Type B pancreatic cell (in vitro differentiated cells): ENCODE measurements around the gene PTPRO. TPM values are rescaled to one million over a fixed set of nuclear protein-coding genes. Genes with fewer than 3 reads are reported as not detected.

ENCODE experiments used
- DNase-seq: peaks from one replicate; pipeline ENCODE4 v3.0.0; 2021; ENCODE audit warnings: mixed read lengths; ENCODE audit not compliant: unreplicated experiment; ENCODE audit errors: extremely low spot score
- H3K27ac Mint-ChIP-seq: 2 replicates; pipeline ENCODE4 v1.8.0; 2021; ENCODE audit warnings: mild to moderate bottlenecking, mixed read lengths
- H3K27me3 Mint-ChIP-seq: 2 replicates; pipeline ENCODE4 v1.8.0; 2021; ENCODE audit warnings: mixed read lengths
- H3K36me3 Mint-ChIP-seq: 2 replicates; pipeline ENCODE4 v1.8.0; 2021; ENCODE audit warnings: mixed read lengths
- H3K4me1 Mint-ChIP-seq: one replicate; pipeline ENCODE4 v1.8.0; 2021; ENCODE audit warnings: mixed read lengths; ENCODE audit not compliant: unreplicated experiment
- H3K4me3 Mint-ChIP-seq: 2 replicates; pipeline ENCODE4 v1.8.0; 2021; ENCODE audit warnings: mild to moderate bottlenecking, mixed read lengths
- H3K9me3 Mint-ChIP-seq: 2 replicates; pipeline ENCODE4 v1.8.0; 2021; ENCODE audit warnings: mixed read lengths
- total RNA-seq: library from RNA; stranded (reverse); gene quantifications from 2 replicates; pipeline ENCODE4 v1.2.1, GENCODE V29; 2021; ENCODE audit warnings: low replicate concordance
- TF ChIP-seq, protein P1 (sequence below): fragments of 200-600 bp; sonication (generic); conservative IDR thresholded peaks from 2 replicates; pipeline ENCODE4 v1.5.0; 2021; ENCODE audit warnings: antibody characterized with exemption, mild to moderate bottlenecking

The PTPRO gene
- total RNA-seq, 1 donor from 2014 or later, result 7.8 TPM

DNA sequence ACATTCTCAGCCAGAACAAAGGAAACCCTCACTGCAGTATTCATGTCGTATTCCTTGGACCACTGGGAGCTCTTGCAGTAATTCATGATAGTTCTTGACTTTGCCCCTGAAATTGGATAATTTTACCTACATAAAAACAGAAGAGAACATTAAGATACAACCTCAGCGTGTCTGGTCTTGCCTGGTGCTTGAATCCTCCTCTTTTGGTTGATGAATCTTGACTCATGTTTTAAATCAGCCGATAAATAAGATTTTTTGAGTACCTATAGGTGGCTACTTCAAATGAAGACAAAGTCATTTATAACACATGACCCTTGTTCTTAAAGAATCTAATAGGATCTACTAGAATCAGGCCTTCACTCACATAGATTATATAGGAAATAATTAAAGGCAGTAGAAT lies 221.0 kb downstream of the PTPRO start:
- Mint-ChIP-seq H3K4me3 (no peak overlapping the region), H3K9me3 (no peaks in the 10 kb centered on the region), H3K4me1 (peaks cover 3% of the 10 kb centered on the region), H3K27me3 (peaks cover 3% of the 10 kb centered on the region), H3K27ac (no peak overlapping the region), H3K36me3 (peaks cover 6% of the 10 kb centered on the region)
- TF ChIP-seq, protein P1, sequence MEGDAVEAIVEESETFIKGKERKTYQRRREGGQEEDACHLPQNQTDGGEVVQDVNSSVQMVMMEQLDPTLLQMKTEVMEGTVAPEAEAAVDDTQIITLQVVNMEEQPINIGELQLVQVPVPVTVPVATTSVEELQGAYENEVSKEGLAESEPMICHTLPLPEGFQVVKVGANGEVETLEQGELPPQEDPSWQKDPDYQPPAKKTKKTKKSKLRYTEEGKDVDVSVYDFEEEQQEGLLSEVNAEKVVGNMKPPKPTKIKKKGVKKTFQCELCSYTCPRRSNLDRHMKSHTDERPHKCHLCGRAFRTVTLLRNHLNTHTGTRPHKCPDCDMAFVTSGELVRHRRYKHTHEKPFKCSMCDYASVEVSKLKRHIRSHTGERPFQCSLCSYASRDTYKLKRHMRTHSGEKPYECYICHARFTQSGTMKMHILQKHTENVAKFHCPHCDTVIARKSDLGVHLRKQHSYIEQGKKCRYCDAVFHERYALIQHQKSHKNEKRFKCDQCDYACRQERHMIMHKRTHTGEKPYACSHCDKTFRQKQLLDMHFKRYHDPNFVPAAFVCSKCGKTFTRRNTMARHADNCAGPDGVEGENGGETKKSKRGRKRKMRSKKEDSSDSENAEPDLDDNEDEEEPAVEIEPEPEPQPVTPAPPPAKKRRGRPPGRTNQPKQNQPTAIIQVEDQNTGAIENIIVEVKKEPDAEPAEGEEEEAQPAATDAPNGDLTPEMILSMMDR, result no peak
- DNase-seq, result no peak

DNA sequence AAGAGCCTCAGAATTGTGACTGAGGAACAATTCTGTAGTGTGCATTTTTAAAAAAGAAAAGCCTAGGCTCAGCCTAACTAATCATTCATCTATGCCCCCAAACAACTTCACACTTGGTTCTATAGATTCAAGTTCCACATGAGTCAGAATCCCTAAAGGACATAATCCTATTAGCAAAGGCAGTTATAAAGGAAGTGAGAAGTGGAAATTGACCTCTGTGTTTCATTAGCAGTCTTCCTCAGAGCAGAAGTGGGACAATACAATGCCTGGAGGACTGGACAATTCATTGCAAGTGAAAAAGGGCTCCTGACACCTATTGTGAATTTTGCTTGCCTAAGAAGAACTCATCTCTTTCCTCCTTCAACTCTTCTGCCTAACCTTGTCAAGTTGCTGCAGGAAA lies 222.3 kb downstream of the PTPRO start:
- Mint-ChIP-seq H3K27ac (no peak overlapping the region), H3K36me3 (peaks cover 12% of the 10 kb centered on the region), H3K4me3 (no peak overlapping the region), H3K9me3 (no peaks in the 10 kb centered on the region), H3K4me1 (peaks cover 3% of the 10 kb centered on the region), H3K27me3 (peaks cover 3% of the 10 kb centered on the region)
- TF ChIP-seq, protein P1, result no peak
- no peak for DNase-seq

DNA sequence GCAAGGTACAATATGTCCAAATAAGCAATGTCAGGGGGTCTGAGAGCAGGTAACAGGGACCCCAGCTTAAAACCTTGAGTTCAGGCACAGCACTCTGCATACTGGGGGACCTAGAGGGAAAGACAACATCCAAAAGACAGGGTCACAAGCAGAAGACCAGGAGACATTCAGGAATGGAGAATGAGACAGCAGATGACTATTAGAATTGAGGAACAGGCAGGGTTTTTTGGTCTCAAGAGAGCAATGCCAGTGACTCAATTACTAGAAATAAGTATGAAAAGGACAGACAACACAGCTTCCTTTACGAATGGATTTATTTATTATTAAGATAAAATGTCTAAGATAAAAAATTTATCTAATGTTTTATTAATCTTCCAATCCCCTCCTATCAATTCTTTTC lies 223.0 kb downstream of the PTPRO start:
- H3K27me3 Mint-ChIP-seq, result peaks cover 3% of the 10 kb centered on the region
- DNase-seq, result no peak
- H3K27ac Mint-ChIP-seq, result no peak overlapping the region
- H3K36me3 Mint-ChIP-seq, result peaks cover 12% of the 10 kb centered on the region
- no peak overlapping the region for H3K4me3 Mint-ChIP-seq
- H3K9me3 Mint-ChIP-seq, result no peaks in the 10 kb centered on the region
- TF ChIP-seq, protein P1, result no peak
- H3K4me1 Mint-ChIP-seq, result peaks cover 3% of the 10 kb centered on the region

DNA sequence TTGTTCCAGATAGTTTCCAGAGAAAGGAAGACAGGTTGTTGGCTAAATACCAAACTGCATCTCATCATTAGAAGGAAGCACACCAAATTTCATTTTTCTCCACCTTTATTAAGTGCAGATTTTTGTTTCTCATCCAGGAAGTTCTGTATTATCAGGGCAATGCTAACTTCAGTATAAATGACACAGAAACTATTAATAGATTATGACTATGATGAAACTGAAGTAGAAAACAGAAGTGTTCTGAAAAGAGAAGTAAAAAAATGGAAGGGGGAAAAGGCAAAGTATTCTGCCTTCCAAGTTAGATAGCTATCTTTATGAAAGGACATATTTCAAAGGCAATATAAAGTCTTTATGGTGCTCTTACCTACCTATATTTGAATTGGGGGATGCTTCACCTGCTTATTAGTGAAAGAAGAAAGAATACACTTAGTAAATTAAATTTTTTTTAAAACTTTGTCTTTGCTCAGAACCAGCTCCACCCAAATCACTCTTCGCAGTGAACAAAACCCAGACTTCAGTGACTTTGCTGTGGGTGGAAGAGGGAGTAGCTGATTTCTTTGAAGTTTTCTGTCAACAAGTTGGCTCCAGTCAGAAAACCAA lies 223.9 kb downstream of the PTPRO start:
- TF ChIP-seq, protein P1, result no peak
- DNase-seq, result no peak
- no peaks in the 10 kb centered on the region for H3K9me3 Mint-ChIP-seq
- no peak overlapping the region for H3K27ac Mint-ChIP-seq
- peaks cover 3% of the 10 kb centered on the region for H3K4me1 Mint-ChIP-seq
- peaks cover 3% of the 10 kb centered on the region for H3K27me3 Mint-ChIP-seq
- H3K36me3 Mint-ChIP-seq, result peaks cover 16% of the 10 kb centered on the region
- H3K4me3 Mint-ChIP-seq, result no peak overlapping the region

DNA sequence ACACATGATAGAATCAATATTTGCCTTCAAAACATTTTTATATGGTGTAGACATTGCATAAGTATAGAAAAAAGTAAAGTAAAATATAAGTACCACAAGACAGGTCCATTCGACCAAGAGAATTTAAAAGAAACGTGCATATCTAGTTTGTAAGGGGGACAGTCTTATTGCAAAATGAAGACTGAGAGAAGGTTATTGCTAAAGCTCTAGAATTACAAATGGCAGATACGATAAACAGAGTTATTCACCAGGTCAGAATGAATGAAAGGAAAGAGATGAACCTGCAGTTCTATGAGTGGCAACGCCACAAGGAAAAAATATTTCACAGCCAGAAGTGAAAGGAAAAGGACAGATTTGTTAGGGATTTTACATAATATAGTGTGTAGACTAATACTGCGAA lies 224.8 kb downstream of the PTPRO start:
- no peak overlapping the region for H3K27ac Mint-ChIP-seq
- TF ChIP-seq, protein P1, result no peak
- peaks cover 3% of the 10 kb centered on the region for H3K27me3 Mint-ChIP-seq
- no peak overlapping the region for H3K4me3 Mint-ChIP-seq
- H3K4me1 Mint-ChIP-seq, result peaks cover 3% of the 10 kb centered on the region
- H3K36me3 Mint-ChIP-seq, result peaks cover 16% of the 10 kb centered on the region
- no peak for DNase-seq
- H3K9me3 Mint-ChIP-seq, result no peaks in the 10 kb centered on the region

DNA sequence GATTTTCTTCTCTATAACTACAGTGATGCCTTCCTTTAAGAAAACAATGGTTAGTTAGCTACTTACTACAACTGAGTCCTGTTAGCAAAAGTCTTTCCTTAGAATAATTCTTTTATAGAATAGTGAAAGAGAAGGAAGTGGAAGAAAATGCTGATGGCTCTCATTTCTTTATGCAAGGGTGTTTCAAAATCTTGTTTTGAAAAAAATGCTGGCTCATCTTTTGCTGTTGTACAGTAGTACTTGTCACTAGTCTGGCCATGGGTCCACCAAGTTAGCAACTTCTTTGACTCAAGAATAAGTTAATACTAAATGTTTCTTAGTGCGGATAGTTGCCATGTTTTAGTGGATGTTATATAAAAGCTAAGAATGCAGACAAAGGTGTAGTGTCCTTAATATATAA lies 225.4 kb downstream of the PTPRO start:
- no peak overlapping the region for H3K27ac Mint-ChIP-seq
- TF ChIP-seq, protein P1, result no peak
- no peak for DNase-seq
- H3K4me1 Mint-ChIP-seq, result peaks cover 3% of the 10 kb centered on the region
- no peak overlapping the region for H3K4me3 Mint-ChIP-seq
- H3K9me3 Mint-ChIP-seq, result no peaks in the 10 kb centered on the region
- H3K36me3 Mint-ChIP-seq, result peaks cover 16% of the 10 kb centered on the region
- peaks cover 3% of the 10 kb centered on the region for H3K27me3 Mint-ChIP-seq
